ENCODE measurements around the gene FNIP1. TPM values are rescaled to one million over a fixed set of nuclear protein-coding genes. Genes with fewer than 3 reads are reported as not detected.
"Not testable (repeated sequence)": the region's sequence is repeated elsewhere in the genome, so short reads cannot be mapped to it uniquely, and the experiment has no call there.

FNIP1 gene
- polyA plus RNA-seq, 4 donors = 13.8 to 21.6 (median 15.5) TPM

- no peak for DNase-seq (ENCODE audit: low read depth in 4 of 4, low spot score in 2 of 4)
Measured at GRCh38 chr5:131610198-131611063, 186.4 kb downstream of the FNIP1 start.

- no peak for DNase-seq (ENCODE audit: low read depth in 4 of 4, low spot score in 2 of 4)
Measured at GRCh38 chr5:131609774-131610173, 187.0 kb downstream of the FNIP1 start.

GRCh38 chr5:131608597-131608996 is 188.2 kb downstream of the FNIP1 start:
- DNase-seq (ENCODE audit: low read depth in 4 of 4, low spot score in 2 of 4) = no peak

- no peak for DNase-seq (ENCODE audit: low read depth in 4 of 4, low spot score in 2 of 4)
Measured at GRCh38 chr5:131607903-131608540, 188.8 kb downstream of the FNIP1 start.

- no peak for DNase-seq (ENCODE audit: low read depth in 4 of 4, low spot score in 2 of 4)
Measured at GRCh38 chr5:131607418-131607817, 189.4 kb downstream of the FNIP1 start.

GRCh38 chr5:131605086-131605485 is 191.7 kb downstream of the FNIP1 start:
- no peak for DNase-seq (ENCODE audit: low read depth in 4 of 4, low spot score in 2 of 4)

GRCh38 chr5:131595088-131596033 is 201.5 kb downstream of the FNIP1 start:
- DNase-seq (ENCODE audit: low read depth in 4 of 4, low spot score in 2 of 4) = no peak

- no peak for DNase-seq (ENCODE audit: low read depth in 4 of 4, low spot score in 2 of 4)
Measured at GRCh38 chr5:131593921-131594320, 202.9 kb downstream of the FNIP1 start.

GRCh38 chr5:131593436-131593835 is 203.4 kb downstream of the FNIP1 start:
- DNase-seq (ENCODE audit: low read depth in 4 of 4, low spot score in 2 of 4) = not testable (repeated sequence)

Other genes with a start within 250 kb of the FNIP1 start
- gene RAPGEF6, start 161.8 kb downstream of the FNIP1 start, polyA plus RNA-seq (ENCODE audit: insufficient read length in 4 of 4) = 10 to 100 TPM; 13.5 to 18.5 (median 15.4) TPM
- not detected for gene MEIKIN, start 148.6 kb upstream of the FNIP1 start, polyA plus RNA-seq (ENCODE audit: insufficient read length in 4 of 4)
- 1 to 10 TPM; 1.7 to 2.6 (median 2.2) TPM for gene ACSL6, start 214.6 kb upstream of the FNIP1 start, polyA plus RNA-seq (ENCODE audit: insufficient read length in 4 of 4)

All from left renal cortex interstitium (tissue), 4 donors.